GM20000 (cell line): ENCODE measurements around the gene GPR32.
"Not testable (repeated sequence)": the region's sequence is repeated elsewhere in the genome, so short reads cannot be mapped to it uniquely, and the experiment has no call there.

ENCODE experiments used
- DNase-seq: peaks from one replicate; pipeline ENCODE4 v3.0.0; 2012; ENCODE audit warnings: low spot score
- CTCF ChIP-seq: IDR thresholded peaks from 2 replicates; pipeline ENCODE4 v1.5.1; 2012; ENCODE audit warnings: mild to moderate bottlenecking, control low read depth; ENCODE audit errors: extremely low read depth, missing control alignments

The GPR32 gene, protein sequence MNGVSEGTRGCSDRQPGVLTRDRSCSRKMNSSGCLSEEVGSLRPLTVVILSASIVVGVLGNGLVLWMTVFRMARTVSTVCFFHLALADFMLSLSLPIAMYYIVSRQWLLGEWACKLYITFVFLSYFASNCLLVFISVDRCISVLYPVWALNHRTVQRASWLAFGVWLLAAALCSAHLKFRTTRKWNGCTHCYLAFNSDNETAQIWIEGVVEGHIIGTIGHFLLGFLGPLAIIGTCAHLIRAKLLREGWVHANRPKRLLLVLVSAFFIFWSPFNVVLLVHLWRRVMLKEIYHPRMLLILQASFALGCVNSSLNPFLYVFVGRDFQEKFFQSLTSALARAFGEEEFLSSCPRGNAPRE

GRCh38 chr19:50770164-50770563 lies at the start of gene GPR32:
GPR32 (plus strand) TSS chr19:50770464; CDS start chr19:50770601, 137 bp downstream.
- DNase-seq = not testable (repeated sequence)

DNA sequence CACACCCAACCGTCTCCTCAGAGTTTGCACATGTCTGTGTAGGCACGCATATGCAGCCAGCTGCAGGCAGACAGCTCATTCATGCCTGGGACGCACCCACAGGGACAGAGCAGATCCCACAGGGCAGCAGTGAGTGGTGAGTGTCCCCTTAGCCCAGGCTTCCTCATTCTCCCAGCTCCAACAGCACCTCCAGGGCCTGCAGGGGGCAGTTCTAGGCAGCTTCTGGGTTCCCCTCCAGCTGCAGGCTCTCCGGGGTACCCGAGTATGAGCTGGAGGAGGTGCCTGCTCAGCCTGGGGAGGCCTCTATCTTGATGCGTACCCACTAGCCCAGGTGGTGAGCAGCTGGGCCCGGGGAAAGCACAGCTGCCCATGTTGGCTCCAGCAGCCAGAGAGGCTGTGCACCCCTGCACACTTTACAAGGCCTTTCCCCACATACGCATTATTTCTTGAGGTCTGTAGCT lies 49.3 kb upstream of the GPR32 start:
- TF ChIP-seq CTCF = no peak
- DNase-seq = no peak

DNA sequence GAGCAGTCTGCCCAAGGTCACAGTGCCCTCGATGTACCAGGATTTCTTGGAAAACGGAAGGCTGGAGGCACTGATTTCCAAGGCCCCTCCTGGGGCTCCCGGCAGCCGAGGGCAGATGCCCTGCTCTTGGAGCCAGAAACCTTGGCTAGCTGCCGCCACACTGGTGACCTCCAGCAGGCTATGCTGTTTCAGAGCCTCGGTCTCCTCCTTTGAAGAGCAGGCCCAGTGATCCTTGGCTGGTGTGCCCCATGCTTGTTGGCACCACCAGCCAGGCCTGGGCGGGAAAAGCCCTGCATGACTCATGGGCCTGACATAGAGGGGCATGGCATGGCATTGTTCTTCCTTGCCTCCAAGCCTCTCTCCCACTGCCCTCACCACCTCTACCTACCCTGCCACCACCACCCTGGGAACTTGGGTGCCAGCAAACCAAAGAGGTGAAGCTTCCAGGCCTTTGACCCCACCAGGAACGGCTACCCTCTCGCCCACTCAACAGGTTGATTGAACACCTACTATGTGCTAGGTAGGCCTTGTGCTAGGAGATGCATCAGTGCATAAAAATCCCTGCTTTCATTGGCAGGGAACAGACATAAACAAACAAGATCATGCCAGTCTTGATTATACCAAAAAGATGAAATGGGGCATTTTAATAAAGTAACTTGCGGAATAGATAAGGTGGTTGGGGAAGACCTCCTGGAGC lies 48.7 kb upstream of the GPR32 start:
- no peak for TF ChIP-seq CTCF
- DNase-seq = no peak

DNA sequence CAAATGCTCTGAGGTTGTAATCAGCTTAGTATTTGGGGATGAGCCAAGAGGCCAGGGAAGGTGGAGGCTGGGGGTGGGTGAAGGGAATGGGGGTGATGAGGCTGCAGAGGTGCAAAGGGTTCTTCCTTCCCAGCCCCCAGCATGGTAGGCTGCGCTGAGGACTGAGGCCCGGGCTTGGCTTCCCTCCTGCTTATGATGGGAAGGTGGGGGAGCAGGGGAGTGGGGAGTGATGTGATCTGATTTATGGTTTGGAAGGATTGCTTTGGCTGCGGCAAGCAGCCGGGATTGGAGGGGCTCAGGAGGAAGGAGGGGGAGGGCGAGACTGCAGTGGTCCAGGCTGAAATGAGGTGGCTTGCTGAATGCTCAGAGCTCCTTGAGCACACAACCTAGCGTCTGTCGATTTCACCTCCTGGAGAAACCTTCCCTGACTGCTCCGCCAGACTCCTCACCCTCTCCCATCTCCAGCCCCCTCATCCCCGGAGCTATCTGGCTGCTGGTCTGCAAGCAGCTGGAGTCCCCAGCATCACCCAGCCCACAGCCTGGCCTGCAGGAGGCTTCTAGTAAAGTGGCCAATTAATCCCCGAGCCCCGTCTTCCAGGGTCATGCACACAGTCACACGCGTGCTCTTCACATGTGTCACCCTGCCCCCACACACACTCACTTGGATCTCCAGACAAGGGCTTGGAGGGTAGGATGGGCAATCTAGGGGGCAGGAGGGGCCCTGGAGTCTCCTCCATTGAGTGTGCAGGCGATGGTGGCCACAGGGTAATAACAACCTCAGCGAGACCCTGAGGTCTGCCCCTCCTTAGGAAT lies 47.9 kb upstream of the GPR32 start:
- TF ChIP-seq CTCF = no peak
- DNase-seq = no peak

DNA sequence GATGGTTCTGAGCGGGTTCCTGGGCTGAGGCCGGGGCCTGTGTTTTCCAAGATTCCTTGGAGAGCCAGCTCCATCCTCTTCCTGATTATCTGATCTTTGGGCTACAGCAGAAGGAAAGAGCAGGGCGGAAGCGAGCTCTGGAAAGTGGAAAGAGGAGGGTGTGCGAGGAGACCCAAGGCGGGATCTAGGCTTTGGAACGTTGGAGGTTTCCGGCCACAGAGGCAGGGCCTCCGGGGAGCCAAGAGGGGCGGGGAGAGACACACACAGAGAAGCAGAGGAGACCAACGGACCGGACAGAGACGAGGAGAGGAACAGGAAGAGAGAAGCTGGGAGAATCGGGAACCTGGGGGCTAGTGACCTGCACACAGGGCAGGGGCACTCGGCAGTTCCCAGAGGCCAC lies 47.2 kb upstream of the GPR32 start, which contains the start of gene CLEC11A:
Gene CLEC11A (plus strand): TSS at position 296 of the 400 bp plus-strand sequence. CDS start 162 bp downstream, outside the sequence.
- no peak for DNase-seq

GRCh38 chr19:50723735-50724521 lies 46.3 kb upstream of the GPR32 start:
- TF ChIP-seq CTCF = no peak
- no peak for DNase-seq

More for the DNA sequence above, 47.2 kb upstream of the GPR32 start, which contains the start of gene CLEC11A:
- no peak for TF ChIP-seq CTCF
